Measurements from ENCODE around the gene HHATL. TPM values are rescaled to one million over a fixed set of nuclear protein-coding genes. Genes with fewer than 3 reads are reported as not detected.

HHATL gene
- total and polyA plus RNA-seq, 2 donors (not counting 1 experiment from before 2014, with no cell fraction given) = not detected

DNA sequence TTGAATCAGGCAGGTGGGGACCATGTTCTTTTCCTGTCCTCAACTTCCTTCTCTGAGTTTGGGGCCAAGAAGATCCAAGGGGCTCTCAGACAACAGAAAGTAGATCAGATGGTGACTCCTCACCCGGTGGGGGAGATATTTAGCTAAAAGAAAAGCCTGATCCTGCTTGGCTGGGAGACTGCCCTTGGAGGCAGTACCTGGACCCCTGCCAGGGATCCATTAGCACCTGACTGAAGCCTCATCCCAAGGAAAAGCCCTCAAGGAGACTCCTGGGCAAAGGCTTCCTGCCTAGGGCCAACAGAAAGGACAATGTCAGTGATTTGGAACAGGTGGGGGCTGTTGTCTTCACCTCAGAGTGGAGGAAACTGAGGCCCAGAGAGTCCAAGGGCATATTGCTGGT is 33.5 kb upstream of the HHATL start:
- Histone ChIP-seq H3K36me3 (ENCODE audit: control insufficient read depth, insufficient read depth, low read length) (no peaks in the 10 kb centered on the region), H3K27ac (ENCODE audit: insufficient read depth, low read length) (no peak overlapping the region), H3K27me3 (ENCODE audit: control insufficient read depth, insufficient read depth, low read length) (peaks cover 10% of the 10 kb centered on the region), H3K9me3 (ENCODE audit: control insufficient read depth, insufficient read depth, low read depth, low read length) (no peaks in the 10 kb centered on the region), H2AFZ (ENCODE audit: low read length) (no peak overlapping the region), H3K79me2 (ENCODE audit: control insufficient read depth, insufficient read depth, low read length) (no peaks in the 10 kb centered on the region), H3K4me3 (replicated peaks in 1 of 4; ENCODE audit: control extremely low read depth in 1 of 4, insufficient read depth in 1 of 4, low read depth in 3 of 4, low read length in 4 of 4) (no peak overlapping the region), H4K20me1 (ENCODE audit: control insufficient read depth, extremely low read depth, insufficient read depth, low read length) (no peaks in the 10 kb centered on the region), H3K9ac (ENCODE audit: insufficient read depth, low read length) (no peak overlapping the region), H3K4me1 (ENCODE audit: control insufficient read depth, extremely low read depth, insufficient read depth, low read length) (no peaks in the 10 kb centered on the region), H3K4me2 (ENCODE audit: extremely low read depth, insufficient read depth, low read length) (no peak overlapping the region)
- TF ChIP-seq CTCF (conservative IDR thresholded peaks at IDR 0.05 in 1 of 2, IDR thresholded peaks at IDR 0.05 in 1 of 2; ENCODE audit: low read depth in 1 of 2, low read length in 2 of 2) = no peak
- no peak for TF ChIP-seq EZH2 (IDR thresholded peaks at IDR 0.05; ENCODE audit: low read length, missing control alignments)
- DNase-seq (ENCODE audit: low read depth in 2 of 2) = no peak

DNA sequence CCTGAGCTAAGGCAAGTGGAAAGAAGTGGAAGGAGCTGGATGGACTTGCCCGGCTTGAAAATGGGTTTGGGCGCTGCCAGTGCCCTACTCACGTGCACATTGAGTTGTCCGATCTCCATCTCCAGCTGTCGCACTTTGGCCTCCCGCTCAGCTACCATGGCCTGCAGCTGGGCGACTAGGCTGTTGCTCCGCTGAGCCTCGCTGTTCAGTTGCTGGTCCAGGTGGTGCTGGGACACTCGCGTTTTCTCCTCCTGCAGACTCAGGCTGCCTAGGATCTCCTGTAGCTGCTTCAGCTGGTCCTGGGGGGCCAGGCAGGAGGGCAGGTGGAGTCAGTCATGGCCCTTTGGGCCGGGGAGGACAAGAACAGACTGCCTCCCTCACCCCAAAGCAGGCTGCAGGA is 33.0 kb upstream of the HHATL start:
- H4K20me1 ChIP-seq (ENCODE audit: control insufficient read depth, extremely low read depth, insufficient read depth, low read length) = no peaks in the 10 kb centered on the region
- no peak overlapping the region for H2AFZ ChIP-seq (ENCODE audit: low read length)
- no peak overlapping the region for H3K4me2 ChIP-seq (ENCODE audit: extremely low read depth, insufficient read depth, low read length)
- no peak overlapping the region for H3K27ac ChIP-seq (ENCODE audit: insufficient read depth, low read length)
- no peak for DNase-seq (ENCODE audit: low read depth in 2 of 2)
- H3K4me1 ChIP-seq (ENCODE audit: control insufficient read depth, extremely low read depth, insufficient read depth, low read length) = no peaks in the 10 kb centered on the region
- no peak for TF ChIP-seq CTCF (conservative IDR thresholded peaks at IDR 0.05 in 1 of 2, IDR thresholded peaks at IDR 0.05 in 1 of 2; ENCODE audit: low read depth in 1 of 2, low read length in 2 of 2)
- TF ChIP-seq EZH2 (IDR thresholded peaks at IDR 0.05; ENCODE audit: low read length, missing control alignments) = no peak
- H3K27me3 ChIP-seq (ENCODE audit: control insufficient read depth, insufficient read depth, low read length) = peaks cover 10% of the 10 kb centered on the region
- no peak overlapping the region for H3K9ac ChIP-seq (ENCODE audit: insufficient read depth, low read length)
- H3K36me3 ChIP-seq (ENCODE audit: control insufficient read depth, insufficient read depth, low read length) = no peaks in the 10 kb centered on the region
- no peaks in the 10 kb centered on the region for H3K9me3 ChIP-seq (ENCODE audit: control insufficient read depth, insufficient read depth, low read depth, low read length)
- H3K79me2 ChIP-seq (ENCODE audit: control insufficient read depth, insufficient read depth, low read length) = no peaks in the 10 kb centered on the region
- H3K4me3 ChIP-seq (replicated peaks in 1 of 4; ENCODE audit: control extremely low read depth in 1 of 4, insufficient read depth in 1 of 4, low read depth in 3 of 4, low read length in 4 of 4) = no peak overlapping the region

GRCh38 chr3:42735019-42735418 is 32.4 kb upstream of the HHATL start:
- Histone ChIP-seq H2AFZ (ENCODE audit: low read length) (no peak overlapping the region), H3K9me3 (ENCODE audit: control insufficient read depth, insufficient read depth, low read depth, low read length) (no peaks in the 10 kb centered on the region), H3K27me3 (ENCODE audit: control insufficient read depth, insufficient read depth, low read length) (peaks cover 10% of the 10 kb centered on the region), H3K4me2 (ENCODE audit: extremely low read depth, insufficient read depth, low read length) (no peak overlapping the region), H3K4me1 (ENCODE audit: control insufficient read depth, extremely low read depth, insufficient read depth, low read length) (no peaks in the 10 kb centered on the region), H3K36me3 (ENCODE audit: control insufficient read depth, insufficient read depth, low read length) (no peaks in the 10 kb centered on the region), H3K4me3 (replicated peaks in 1 of 4; ENCODE audit: control extremely low read depth in 1 of 4, insufficient read depth in 1 of 4, low read depth in 3 of 4, low read length in 4 of 4) (no peak overlapping the region), H3K9ac (ENCODE audit: insufficient read depth, low read length) (no peak overlapping the region), H3K27ac (ENCODE audit: insufficient read depth, low read length) (no peak overlapping the region), H4K20me1 (ENCODE audit: control insufficient read depth, extremely low read depth, insufficient read depth, low read length) (no peaks in the 10 kb centered on the region), H3K79me2 (ENCODE audit: control insufficient read depth, insufficient read depth, low read length) (no peaks in the 10 kb centered on the region)
- TF ChIP-seq EZH2 (IDR thresholded peaks at IDR 0.05; ENCODE audit: low read length, missing control alignments) (no peak), CTCF (conservative IDR thresholded peaks at IDR 0.05 in 1 of 2, IDR thresholded peaks at IDR 0.05 in 1 of 2; ENCODE audit: low read depth in 1 of 2, low read length in 2 of 2) (no peak)
- no peak for DNase-seq (ENCODE audit: low read depth in 2 of 2)

Data from fibroblast of lung (primary cell).